GM10248 (cell line): ENCODE measurements around the gene FRAT1.

Experiments used
- CTCF ChIA-PET: fragments of 300-600 bp; sonication (Branson Sonifier 250); formaldehyde crosslinking; extraction: SDS; loops from one replicate; lab custom pipeline; 2021; ENCODE audit warnings: antibody characterized with exemption; lab: Yijun Ruan, JAX
- POLR2A ChIA-PET: fragments of 350-650 bp; sonication (Branson Sonifier 250); formaldehyde crosslinking; extraction: SDS; loops from one replicate; lab custom pipeline; 2020; ENCODE audit warnings: antibody characterized with exemption; lab: Yijun Ruan, JAX
- DNase-seq: peaks from one replicate; pipeline ENCODE4 v3.0.0; 2012; ENCODE audit errors: extremely low spot score
- CTCF ChIP-seq: IDR thresholded peaks from 2 replicates; pipeline ENCODE4 v1.5.1; 2012; ENCODE audit warnings: mild to moderate bottlenecking, low read depth; ENCODE audit errors: extremely low read depth, missing control alignments, control extremely low read depth

The FRAT1 gene

GRCh38 chr10:97318772-97319651 is at the start of gene FRAT1:
Gene FRAT1 (plus strand): TSS chr10:97319271. CDS start chr10:97319454, 183 bp downstream.
- TF ChIP-seq CTCF, result no peak
- peak; percentile 83 for DNase-seq
- CTCF ChIA-PET, result interaction anchor here (0.8 to 2.3 kb wide), 5 partner anchors 10 to 41 kb away, joined by 3 to 24 read pairs (median 3); partner anchors contain the start of genes ARHGAP19 and FRAT2
- POLR2A ChIA-PET, result interaction anchor here (1.2 kb wide), 1 partner anchor 12 kb away, joined by 3 read pairs; no protein-coding TSS in a partner anchor

GRCh38 chr10:97270523-97271154 is 48.4 kb upstream of the FRAT1 start:
- no peak for DNase-seq
- no peak for TF ChIP-seq CTCF
- CTCF ChIA-PET, result interaction anchor here (0.9 to 6.2 kb wide), 2 partner anchors 8 to 16 kb away, joined by 3 to 38 read pairs; no protein-coding TSS in a partner anchor
- POLR2A ChIA-PET, result no interaction called here

- CTCF ChIA-PET, result interaction anchor here (0.9 kb wide), 2 partner anchors 12 to 39 kb away, joined by 3 to 4 read pairs; no protein-coding TSS in a partner anchor
- DNase-seq, result no peak
- TF ChIP-seq CTCF, result no peak
- POLR2A ChIA-PET, result no interaction called here
Observed at GRCh38 chr10:97273700-97274099, 45.4 kb upstream of the FRAT1 start.

GRCh38 chr10:97274828-97275227 is 44.2 kb upstream of the FRAT1 start:
- no peak for TF ChIP-seq CTCF
- POLR2A ChIA-PET, result no interaction called here
- no peak for DNase-seq
- CTCF ChIA-PET, result interaction anchor here (0.9 to 1.1 kb wide), 3 partner anchors 10 to 58 kb away, joined by 3 to 4 read pairs (median 3); no protein-coding TSS in a partner anchor

- no peak for TF ChIP-seq CTCF
- CTCF ChIA-PET, result interaction anchor here (0.8 to 3.9 kb wide), 9 partner anchors 9 to 124 kb away, joined by 3 to 38 read pairs (median 4); partner anchors contain the start of genes ARHGAP19, FRAT1 and RRP12
- DNase-seq, result no peak
- POLR2A ChIA-PET, result no interaction called here
Observed at GRCh38 chr10:97277551-97277950, 41.5 kb upstream of the FRAT1 start.

- TF ChIP-seq CTCF, result peak; percentile 52
- ChIA-PET POLR2A (no interaction called here), CTCF (interaction anchor here (0.7 to 3.9 kb wide), 23 partner anchors 8 to 275 kb away, joined by 3 to 38 read pairs (median 4); partner anchors contain the start of genes ARHGAP19, FRAT1 and RRP12)
- DNase-seq, result peak; percentile 44
Observed at GRCh38 chr10:97278491-97278989, 40.5 kb upstream of the FRAT1 start.
